ENCODE measurements around the gene EHF. TPM values are rescaled to one million over a fixed set of nuclear protein-coding genes. Genes with fewer than 3 reads are reported as not detected.
"Not testable (repeated sequence)": the region's sequence is repeated elsewhere in the genome, so short reads cannot be mapped to it uniquely, and the experiment has no call there.

Gene EHF
- total RNA-seq, result under 1 TPM; 0.16 to 0.40 (median 0.37) TPM

DNA sequence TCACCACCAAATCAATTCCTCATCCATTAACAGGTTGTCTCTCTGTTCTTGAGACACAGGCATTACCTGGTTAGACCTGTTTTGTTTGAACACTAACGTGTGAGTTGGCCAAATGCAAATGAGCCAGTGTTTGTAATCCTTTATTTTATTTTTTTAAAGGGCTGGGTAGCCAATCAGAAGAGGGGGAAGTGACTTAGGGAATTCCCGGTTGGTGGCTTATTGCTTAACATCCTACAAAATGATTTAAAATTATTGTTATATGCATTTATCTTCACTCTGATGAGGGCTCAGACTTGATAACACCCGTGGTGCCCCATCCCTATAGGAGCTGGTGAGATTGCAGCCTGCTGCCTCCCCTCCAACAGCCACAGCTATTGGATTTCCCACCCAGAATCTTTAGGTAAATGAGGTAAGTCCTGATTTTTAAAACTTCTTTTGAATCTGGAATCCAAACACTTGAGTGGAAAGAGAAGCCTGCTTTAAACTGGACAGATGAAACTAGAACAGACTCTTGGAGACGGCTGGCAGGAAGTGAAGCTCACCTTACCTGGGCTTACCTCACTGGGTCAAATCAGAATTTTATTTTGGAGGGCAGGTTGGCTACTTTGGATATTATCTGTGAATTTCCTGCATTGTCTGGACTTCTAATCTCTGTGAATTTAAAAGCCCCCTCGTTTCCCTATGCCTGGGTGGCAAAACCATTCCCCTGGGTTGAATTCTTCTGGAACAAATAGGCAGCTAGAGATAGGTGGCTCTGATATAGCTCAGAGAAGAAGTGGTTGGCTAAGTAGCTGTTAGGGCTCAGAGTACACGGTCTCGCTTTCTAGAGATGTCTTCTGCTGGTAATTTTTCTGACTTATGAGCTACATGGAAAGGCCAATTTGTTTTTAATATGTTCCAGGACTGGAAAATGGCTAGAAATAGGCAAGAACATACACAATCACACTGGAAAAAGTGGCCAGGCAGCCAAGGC is at the start of gene EHF:
Gene EHF, plus strand, starts transcription at position 274 of the 973 bp plus-strand sequence. CDS start 21,538 bp downstream, outside the sequence.
- no peaks in the 10 kb centered on the region for H3K36me3 Mint-ChIP-seq (ENCODE audit: insufficient read depth)
- no peaks in the 10 kb centered on the region for H3K9me3 Mint-ChIP-seq
- no peak for DNase-seq
- peaks cover 21% of the 10 kb centered on the region for H3K27me3 Mint-ChIP-seq (ENCODE audit: low read depth)
- ATAC-seq, result no peak
- no peak within 1 kb of the TSS for H3K4me3 Mint-ChIP-seq
- H3K4me1 Mint-ChIP-seq (ENCODE audit: low read depth), result peaks cover 4% of the 10 kb centered on the region

DNA sequence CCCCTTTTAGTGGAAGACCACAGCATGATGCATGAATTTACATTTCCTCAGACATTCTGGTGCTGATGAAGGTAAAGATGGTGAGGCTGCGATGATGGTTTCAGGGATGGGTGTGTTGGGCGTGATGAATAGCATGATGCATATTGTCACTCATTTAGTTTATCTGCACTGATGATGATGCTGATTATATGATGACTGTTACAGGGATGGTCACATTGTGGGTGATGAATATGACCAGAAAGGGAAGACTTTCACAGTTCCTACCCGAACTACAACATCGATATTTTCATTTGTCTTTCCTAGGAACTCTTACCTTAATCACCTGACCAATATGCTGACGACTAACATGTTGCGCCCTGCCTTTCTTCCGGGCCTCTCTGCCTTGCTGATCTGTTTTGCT is 47.4 kb upstream of the EHF start:
- Mint-ChIP-seq H3K36me3 (ENCODE audit: insufficient read depth) (no peaks in the 10 kb centered on the region), H3K4me1 (ENCODE audit: low read depth) (no peaks in the 10 kb centered on the region), H3K9me3 (no peaks in the 10 kb centered on the region), H3K4me3 (no peak overlapping the region), H3K27me3 (ENCODE audit: low read depth) (peaks cover 47% of the 10 kb centered on the region)
- no peak for DNase-seq
- no peak for ATAC-seq

- H3K36me3 Mint-ChIP-seq (ENCODE audit: insufficient read depth), result no peaks in the 10 kb centered on the region
- peaks cover 49% of the 10 kb centered on the region for H3K27me3 Mint-ChIP-seq (ENCODE audit: low read depth)
- DNase-seq (no peak), ATAC-seq (no peak)
- H3K4me3 Mint-ChIP-seq, result no peak overlapping the region
- H3K4me1 Mint-ChIP-seq (ENCODE audit: low read depth), result no peaks in the 10 kb centered on the region
- no peaks in the 10 kb centered on the region for H3K9me3 Mint-ChIP-seq
Measured at GRCh38 chr11:34575261-34575660, 45.6 kb upstream of the EHF start.

DNA sequence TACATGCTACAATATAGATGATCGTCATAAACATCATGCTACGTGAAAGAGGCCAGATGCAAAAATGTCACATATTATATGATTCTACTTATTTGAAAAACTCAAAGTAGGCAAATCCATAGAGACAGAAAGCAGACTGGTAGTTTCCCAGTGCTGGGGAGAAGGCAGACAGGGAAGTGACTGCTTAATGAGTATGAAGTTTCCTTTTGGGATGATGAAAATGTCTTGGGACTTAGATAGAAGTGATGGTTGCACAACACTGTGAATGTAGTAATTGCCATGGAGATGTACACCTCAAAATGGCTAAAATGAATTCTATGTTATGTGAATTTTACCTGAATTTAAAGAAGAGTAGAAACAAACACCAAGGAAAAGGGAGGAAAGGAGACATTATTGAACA is 45.2 kb upstream of the EHF start:
- no peak for ATAC-seq
- DNase-seq, result no peak
- H3K27me3 Mint-ChIP-seq (ENCODE audit: low read depth), result peaks cover 47% of the 10 kb centered on the region

GRCh38 chr11:34576331-34576730 is 44.6 kb upstream of the EHF start:
- Mint-ChIP-seq H3K27me3 (ENCODE audit: low read depth) (peaks cover 44% of the 10 kb centered on the region), H3K4me1 (ENCODE audit: low read depth) (no peaks in the 10 kb centered on the region), H3K4me3 (no peak overlapping the region)

More for the DNA sequence above, 45.2 kb upstream of the EHF start:
- H3K36me3 Mint-ChIP-seq (ENCODE audit: insufficient read depth), result no peaks in the 10 kb centered on the region
- H3K4me3 Mint-ChIP-seq, result no peak overlapping the region
- no peaks in the 10 kb centered on the region for H3K9me3 Mint-ChIP-seq
- no peaks in the 10 kb centered on the region for H3K4me1 Mint-ChIP-seq (ENCODE audit: low read depth)

DNA sequence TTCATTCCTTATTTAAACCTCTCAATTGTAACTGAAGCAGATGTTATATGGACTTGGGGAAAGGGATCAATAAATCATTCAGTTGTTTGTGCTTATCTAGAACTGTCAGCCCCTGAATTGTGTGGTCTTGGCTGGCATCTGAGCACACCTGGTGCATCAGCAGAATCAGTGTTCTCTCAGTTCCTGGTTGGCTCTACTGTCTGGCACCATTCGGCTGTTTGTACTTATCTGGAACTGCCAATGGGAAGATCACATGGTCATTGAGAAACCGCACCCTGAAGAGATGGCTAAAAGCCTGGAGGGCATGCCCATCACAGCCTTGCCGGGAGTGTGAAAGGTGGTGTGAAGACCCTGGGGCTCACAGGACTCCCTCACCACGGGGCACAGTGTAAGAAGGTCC is 37.1 kb upstream of the EHF start:
- Mint-ChIP-seq H3K4me1 (ENCODE audit: low read depth) (peaks cover 7% of the 10 kb centered on the region), H3K27me3 (ENCODE audit: low read depth) (peaks cover 22% of the 10 kb centered on the region), H3K36me3 (ENCODE audit: insufficient read depth) (no peaks in the 10 kb centered on the region), H3K4me3 (no peak overlapping the region), H3K9me3 (no peaks in the 10 kb centered on the region)
- DNase-seq, result no peak
- ATAC-seq, result no peak

More at GRCh38 chr11:34576331-34576730, 44.6 kb upstream of the EHF start:
- ATAC-seq (no peak), DNase-seq (no peak)
- Mint-ChIP-seq H3K36me3 (ENCODE audit: insufficient read depth) (no peaks in the 10 kb centered on the region), H3K9me3 (no peaks in the 10 kb centered on the region)

GRCh38 chr11:34585304-34585734 is 35.6 kb upstream of the EHF start:
- Mint-ChIP-seq H3K9me3 (no peaks in the 10 kb centered on the region), H3K4me3 (no peak overlapping the region), H3K36me3 (ENCODE audit: insufficient read depth) (no peaks in the 10 kb centered on the region), H3K27me3 (ENCODE audit: low read depth) (peaks cover 13% of the 10 kb centered on the region), H3K4me1 (ENCODE audit: low read depth) (peaks cover 7% of the 10 kb centered on the region)
- DNase-seq (no peak), ATAC-seq (no peak)

DNA sequence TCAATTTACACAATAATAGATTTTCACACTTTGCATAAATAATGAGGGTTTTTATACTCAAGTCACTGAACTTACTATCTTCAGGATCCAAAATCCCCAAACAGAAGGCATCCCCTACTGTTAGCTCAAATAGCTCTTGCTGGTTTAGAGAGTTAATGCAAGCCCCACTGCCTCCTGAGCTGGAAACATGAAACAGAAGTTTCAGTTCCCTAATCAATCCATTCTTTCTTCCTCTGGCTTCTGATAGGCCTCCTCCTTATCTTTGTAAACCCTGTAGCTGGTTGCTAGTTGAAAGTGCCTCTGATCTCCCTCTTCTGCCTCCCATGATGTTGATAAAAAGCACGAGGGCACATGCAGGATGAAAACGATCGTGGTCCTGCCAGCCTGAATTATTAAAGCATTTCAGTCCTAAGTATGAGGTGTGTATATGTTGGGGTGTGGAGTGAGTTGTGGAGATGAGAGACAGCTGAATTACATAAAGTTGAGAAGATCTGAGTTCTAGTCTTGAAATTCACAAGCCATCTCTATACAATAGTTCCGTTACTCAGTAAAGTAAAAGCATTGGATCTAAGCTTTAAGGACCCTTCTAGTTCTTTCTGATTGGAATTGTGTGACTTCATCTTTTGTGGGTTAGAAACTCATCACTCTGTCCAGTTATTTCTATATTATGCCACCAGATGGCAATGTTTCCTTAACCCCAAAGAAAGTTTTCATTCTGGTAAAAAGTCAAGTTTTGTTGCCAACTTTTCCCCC is 35.0 kb upstream of the EHF start:
- ATAC-seq (no peak), DNase-seq (no peak)
- Mint-ChIP-seq H3K9me3 (no peaks in the 10 kb centered on the region), H3K27me3 (ENCODE audit: low read depth) (peaks cover 10% of the 10 kb centered on the region), H3K36me3 (ENCODE audit: insufficient read depth) (no peaks in the 10 kb centered on the region), H3K4me3 (no peak overlapping the region), H3K4me1 (ENCODE audit: low read depth) (peaks cover 7% of the 10 kb centered on the region)

DNA sequence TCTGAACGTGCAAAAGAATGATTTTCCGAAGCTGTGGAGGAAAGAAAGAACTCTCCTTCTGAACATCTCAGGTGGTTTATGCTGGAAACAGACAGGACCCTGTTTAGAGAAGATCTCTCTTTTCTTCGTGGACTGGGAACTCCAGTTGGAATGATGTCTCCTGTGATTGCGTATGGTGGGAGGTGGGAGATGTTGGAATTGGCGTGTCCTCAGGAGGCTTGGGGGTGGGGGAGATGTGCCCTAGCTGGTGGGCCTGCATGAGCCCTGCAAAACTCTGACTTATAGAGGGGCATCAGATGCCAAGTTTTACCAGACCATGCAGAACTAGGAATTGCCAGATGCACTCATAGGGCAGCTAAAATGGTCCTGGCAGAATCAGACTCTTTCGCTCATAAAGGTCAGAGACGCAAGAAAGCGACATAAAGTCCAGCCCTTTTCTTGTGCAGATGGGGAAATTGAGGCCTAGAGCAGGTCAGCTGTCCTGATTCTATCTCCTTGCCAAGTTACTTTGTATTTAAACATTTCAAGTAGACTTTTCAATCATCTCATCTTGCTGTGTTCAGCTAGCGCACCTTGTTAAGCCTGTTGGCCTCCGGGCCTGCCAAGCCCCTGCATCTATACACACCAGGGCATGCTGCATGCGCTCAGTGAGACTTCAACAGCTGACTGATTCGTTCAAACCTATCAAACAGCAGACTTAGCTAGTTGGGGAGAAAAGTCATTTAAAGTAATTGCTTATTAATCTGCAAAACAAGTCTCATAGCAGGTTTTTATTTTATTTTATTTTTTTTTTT is 34.2 kb upstream of the EHF start:
- no peaks in the 10 kb centered on the region for H3K36me3 Mint-ChIP-seq (ENCODE audit: insufficient read depth)
- peaks cover 7% of the 10 kb centered on the region for H3K4me1 Mint-ChIP-seq (ENCODE audit: low read depth)
- DNase-seq, result no peak
- no peak overlapping the region for H3K4me3 Mint-ChIP-seq
- ATAC-seq, result no peak
- no peaks in the 10 kb centered on the region for H3K9me3 Mint-ChIP-seq
- H3K27me3 Mint-ChIP-seq (ENCODE audit: low read depth), result peaks cover 7% of the 10 kb centered on the region

GRCh38 chr11:34587282-34587677 is 33.6 kb upstream of the EHF start:
- peaks cover 5% of the 10 kb centered on the region for H3K27me3 Mint-ChIP-seq (ENCODE audit: low read depth)
- H3K4me1 Mint-ChIP-seq (ENCODE audit: low read depth), result peaks cover 7% of the 10 kb centered on the region
- H3K9me3 Mint-ChIP-seq, result no peaks in the 10 kb centered on the region
- ATAC-seq (no peak), DNase-seq (no peak)
- H3K4me3 Mint-ChIP-seq, result no peak overlapping the region
- no peaks in the 10 kb centered on the region for H3K36me3 Mint-ChIP-seq (ENCODE audit: insufficient read depth)

- no peaks in the 10 kb centered on the region for H3K36me3 Mint-ChIP-seq (ENCODE audit: insufficient read depth)
- H3K4me1 Mint-ChIP-seq (ENCODE audit: low read depth), result peaks cover 7% of the 10 kb centered on the region
- H3K9me3 Mint-ChIP-seq, result peaks cover 2% of the 10 kb centered on the region
- DNase-seq (no peak), ATAC-seq (no peak)
- peaks cover 10% of the 10 kb centered on the region for H3K27me3 Mint-ChIP-seq (ENCODE audit: low read depth)
- no peak overlapping the region for H3K4me3 Mint-ChIP-seq
Measured at GRCh38 chr11:34588023-34588422, 32.9 kb upstream of the EHF start.

DNA sequence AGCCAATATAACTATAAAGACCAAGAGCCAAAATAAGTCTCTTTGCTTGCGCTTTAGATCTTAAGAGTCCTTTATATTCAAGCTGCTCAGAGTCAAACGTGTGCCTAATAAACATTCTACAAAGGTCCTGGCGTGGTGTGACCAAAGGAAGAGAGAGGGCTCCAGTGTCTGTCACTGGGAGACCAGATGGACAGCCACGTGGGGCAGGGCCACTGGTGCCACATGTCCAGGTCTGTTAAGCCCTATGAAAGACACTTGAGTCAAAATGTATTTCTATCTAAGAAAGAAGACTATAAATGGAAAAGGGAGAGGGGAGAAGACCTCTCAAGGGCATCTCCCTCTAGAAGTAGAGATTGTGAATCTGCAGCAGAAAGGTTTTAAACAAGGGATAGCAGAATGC is 32.2 kb upstream of the EHF start:
- H3K9me3 Mint-ChIP-seq, result peaks cover 8% of the 10 kb centered on the region
- ATAC-seq (no peak), DNase-seq (no peak)
- H3K4me3 Mint-ChIP-seq, result no peak overlapping the region
- peaks cover 7% of the 10 kb centered on the region for H3K4me1 Mint-ChIP-seq (ENCODE audit: low read depth)
- peaks cover 11% of the 10 kb centered on the region for H3K27me3 Mint-ChIP-seq (ENCODE audit: low read depth)
- H3K36me3 Mint-ChIP-seq (ENCODE audit: insufficient read depth), result no peaks in the 10 kb centered on the region

- ATAC-seq; H3K4me1 Mint-ChIP-seq (ENCODE audit: low read depth); DNase-seq; H3K4me3 Mint-ChIP-seq; H3K36me3 Mint-ChIP-seq (ENCODE audit: insufficient read depth): not testable (repeated sequence)
- Mint-ChIP-seq H3K27me3 (ENCODE audit: low read depth) (peaks cover 14% of the 10 kb centered on the region), H3K9me3 (peaks cover 12% of the 10 kb centered on the region)
Measured at GRCh38 chr11:34589177-34589576, 31.7 kb upstream of the EHF start.

- DNase-seq, result no peak
- Mint-ChIP-seq H3K4me1 (ENCODE audit: low read depth) (no peaks in the 10 kb centered on the region), H3K27me3 (ENCODE audit: low read depth) (peaks cover 25% of the 10 kb centered on the region), H3K4me3 (no peak overlapping the region), H3K36me3 (ENCODE audit: insufficient read depth) (no peaks in the 10 kb centered on the region), H3K9me3 (peaks cover 12% of the 10 kb centered on the region)
- ATAC-seq, result no peak
Measured at GRCh38 chr11:34593085-34593484, 27.8 kb upstream of the EHF start.
